GM11168 (cell line): ENCODE measurements around the gene TTC28.
"Not testable (repeated sequence)": the region's sequence is repeated elsewhere in the genome, so short reads cannot be mapped to it uniquely, and the experiment has no call there.

ENCODE experiments used
- in situ Hi-C: fragments of 300-500 bp; cut with MboI; formaldehyde crosslinking; loops from one replicate; pipeline ENCODE4 v1.12.0; 2022; ENCODE audit warnings: low sequenced_read_pairs; ENCODE audit not compliant: unreplicated experiment

TTC28 gene

DNA sequence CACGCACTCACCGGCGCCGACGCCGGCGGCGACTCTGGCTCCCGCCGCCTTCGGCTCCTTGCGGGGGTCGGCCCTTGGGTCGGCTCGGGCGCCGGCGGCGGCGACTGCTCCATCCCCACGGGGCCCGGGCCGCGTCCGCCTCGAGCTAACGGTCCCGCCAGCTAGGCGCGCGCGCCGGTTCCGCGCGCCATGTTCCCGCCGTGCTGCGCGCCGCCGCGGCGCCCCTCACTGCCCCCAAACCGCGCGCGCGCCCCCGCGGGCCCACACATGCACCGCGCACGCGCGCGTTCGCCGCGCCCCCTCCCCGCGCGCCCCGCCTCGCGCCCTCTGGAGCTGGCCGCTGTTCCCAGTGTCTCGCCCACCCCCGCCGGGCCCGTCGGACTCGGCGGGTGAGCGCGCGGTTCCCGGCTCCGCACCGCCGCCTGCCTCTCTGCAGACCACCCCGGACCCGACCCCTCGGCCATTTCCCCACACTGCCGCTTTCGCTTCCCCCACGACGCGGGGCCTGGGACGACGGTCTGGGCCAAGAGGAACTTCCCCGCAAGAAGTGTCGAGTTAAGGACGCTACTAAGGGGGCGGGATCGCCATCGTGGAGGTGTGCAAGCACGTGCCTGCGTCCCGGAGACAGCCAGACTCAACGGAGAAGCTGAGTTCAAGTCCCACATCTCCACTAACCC lies at the start of gene TTC28:
Gene TTC28 (minus strand): TSS at position 230 of the 677 bp plus-strand sequence. CDS start 117 bp downstream, at position 113.
- in situ Hi-C loops: not testable (repeated sequence)

DNA sequence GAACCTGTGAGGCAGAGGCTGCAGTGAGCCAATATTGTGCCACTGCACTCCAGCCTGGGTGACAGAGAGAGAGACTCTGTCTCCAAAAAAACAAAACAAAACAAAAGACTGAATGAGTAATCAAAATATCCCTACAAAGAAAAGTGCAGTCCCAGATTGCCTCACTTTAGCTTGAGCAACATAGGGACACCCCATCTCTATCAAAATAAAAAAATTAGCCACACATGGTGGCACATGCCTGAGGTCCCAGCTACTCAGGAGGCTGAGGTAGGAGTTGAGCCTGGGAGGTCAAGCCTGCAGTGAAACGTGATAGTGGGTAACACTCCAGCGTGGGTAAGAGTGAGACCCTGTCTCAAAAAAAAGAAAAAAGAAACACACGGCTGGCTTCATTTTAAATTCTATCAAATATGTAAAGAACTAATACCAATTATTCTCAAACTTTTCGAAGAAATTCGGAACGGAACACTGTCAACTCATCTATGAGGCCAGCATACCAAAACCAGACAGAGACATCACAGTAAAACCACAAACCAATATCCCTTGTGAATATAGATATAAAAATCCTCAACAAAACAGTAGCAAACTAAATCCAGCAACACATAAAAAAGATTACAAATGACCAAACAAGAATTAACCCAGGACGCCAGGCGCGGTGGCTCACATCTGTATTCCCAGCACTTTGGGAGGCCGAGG lies 49.1 kb upstream of the TTC28 start:
- in situ Hi-C loops: no loop called here

DNA sequence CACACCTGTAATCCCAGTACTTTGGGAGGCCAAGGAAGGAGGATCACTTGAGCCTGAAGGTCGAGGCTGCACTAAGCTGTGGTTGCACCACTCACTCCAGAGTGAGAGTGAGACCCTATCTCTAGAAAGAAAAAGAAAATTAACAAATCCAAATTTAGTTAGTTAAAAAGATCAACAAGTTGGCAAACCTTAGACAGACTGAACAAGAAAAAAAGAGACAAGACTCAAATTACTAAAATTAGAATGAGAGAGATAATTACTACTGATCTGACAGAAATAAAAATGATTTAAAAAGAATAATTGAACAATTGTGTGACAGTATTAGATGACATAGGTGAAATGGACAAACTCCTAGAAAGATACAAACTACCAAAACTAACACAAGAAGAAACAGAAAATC lies 48.4 kb upstream of the TTC28 start:
- in situ Hi-C loops: no loop called here

DNA sequence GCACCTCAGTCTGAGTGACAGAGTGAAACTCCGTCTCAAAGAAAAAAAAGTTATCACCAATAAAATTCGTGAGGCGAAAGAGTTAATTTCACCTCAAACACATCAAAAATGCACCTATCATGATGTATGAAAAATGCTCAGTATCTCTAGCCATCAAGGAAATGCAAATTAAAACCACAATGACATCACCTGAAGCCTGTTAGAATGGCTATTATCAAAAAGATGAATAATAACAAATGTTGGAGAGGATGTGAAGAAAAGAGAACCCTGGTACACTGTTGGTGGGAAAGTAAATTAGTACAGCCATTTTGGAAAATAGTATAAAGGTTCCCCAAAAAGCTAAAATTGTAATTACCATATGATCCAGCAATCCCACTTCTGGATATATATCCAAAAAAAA lies 38.4 kb upstream of the TTC28 start:
- in situ Hi-C loops: no loop called here

DNA sequence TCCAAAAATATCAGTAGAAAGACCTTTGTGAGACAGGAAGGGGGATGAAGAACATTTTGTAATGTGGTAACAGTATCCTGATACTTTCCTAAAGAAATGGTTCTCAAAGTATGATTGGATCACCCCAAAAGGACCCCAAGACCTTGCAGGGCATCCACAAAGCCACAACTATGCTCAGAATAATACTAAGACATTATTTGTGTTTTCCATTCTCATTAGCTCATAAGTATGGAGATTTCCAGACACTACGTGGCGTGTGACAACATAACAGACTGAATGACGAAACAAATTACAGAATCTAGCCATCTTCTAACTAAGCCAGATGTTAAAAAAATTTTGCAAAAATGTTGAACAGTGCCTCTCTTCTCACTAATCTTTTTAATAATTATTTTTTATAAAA lies 37.0 kb upstream of the TTC28 start:
- in situ Hi-C loops: no loop called here

DNA sequence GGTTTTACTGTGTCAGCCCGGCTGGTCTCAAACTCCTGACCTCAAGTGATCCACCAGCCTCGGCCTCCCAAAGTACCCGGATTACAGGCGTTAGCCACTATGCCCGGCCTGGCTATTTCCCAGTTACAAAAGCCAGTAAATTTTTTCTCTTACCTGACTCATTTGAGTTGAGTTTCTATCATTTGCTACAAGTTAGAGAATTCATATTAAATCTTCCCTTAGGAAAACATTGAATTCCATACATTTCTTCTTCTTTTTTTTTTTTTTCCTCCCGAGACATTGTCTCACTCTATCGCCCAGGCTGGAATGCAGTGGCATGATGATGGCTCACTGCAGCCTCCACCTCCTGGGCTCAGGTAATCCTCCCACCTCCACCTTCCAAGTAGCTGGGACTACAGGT lies 36.0 kb upstream of the TTC28 start:
- in situ Hi-C loops: no loop called here

DNA sequence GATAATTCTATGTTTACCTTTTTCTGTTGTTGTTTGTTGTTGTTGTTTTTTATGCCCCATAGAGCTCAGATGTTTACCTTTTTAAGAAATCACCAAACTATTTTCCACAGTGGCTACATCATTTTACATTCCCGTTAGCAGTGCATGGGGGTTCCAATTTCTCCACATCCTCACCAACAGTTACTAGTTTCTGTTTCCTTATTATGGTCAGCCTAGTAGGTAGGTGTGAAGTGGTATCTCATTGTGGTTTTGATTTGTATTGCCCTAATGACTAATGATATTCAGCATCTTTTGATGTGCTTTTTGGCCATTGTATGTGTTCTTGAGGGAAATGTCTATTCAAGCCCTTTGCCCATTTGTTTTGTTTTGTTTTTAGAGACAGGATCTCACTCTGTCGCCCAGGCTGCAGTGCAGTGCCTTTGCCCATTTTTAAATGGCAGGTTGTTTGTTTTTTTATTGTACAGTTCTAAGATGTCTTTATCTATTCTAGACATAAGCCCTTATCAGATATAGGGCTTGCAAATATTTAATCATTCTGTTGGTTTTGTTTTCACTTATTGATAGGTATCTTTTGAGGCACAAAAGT lies 34.5 kb upstream of the TTC28 start:
- in situ Hi-C loops: no loop called here

DNA sequence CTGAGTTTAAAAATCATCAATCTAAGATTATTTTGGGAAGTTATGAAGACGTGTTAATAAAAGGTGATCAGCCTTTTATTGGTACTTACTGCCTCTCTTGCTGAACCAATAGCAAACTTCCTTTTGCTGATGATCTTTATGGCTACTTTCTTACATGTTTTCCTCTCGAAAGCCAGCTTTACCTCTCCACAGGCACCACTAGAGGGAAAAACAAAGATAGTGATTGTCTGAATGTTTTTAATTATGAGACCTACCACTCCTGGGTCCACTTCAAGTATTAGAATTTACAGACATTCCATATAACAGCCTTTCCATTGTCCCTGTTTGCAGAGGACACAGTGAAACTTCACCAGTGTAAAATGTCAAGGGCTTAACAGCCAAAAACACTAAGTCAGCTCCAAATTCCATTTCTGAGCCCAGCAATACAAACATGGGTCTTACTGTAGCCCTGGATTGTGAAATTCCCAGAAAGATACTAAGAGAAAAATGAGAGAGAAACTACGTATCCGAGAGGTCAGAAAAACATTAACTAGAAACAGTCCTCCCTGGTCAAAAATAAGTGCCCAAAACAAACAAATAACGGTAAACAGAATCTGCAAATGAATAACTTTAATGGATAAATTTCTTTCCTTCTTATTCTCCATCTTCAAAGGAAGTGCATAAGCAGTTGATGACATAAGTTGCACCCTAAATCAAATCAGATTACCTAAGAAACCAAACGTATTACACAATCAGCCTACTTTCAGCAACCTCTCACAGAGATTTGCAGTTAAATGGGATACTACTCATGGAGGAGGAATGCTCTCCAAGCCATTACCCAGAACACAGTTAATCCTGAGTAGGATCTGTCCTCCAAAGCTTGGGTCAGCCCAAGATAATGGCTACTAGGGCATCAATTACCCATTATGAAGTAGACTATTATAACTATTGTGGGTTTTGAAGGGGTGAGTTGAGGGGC lies 32.5 kb upstream of the TTC28 start:
- in situ Hi-C loops: no loop called here

DNA sequence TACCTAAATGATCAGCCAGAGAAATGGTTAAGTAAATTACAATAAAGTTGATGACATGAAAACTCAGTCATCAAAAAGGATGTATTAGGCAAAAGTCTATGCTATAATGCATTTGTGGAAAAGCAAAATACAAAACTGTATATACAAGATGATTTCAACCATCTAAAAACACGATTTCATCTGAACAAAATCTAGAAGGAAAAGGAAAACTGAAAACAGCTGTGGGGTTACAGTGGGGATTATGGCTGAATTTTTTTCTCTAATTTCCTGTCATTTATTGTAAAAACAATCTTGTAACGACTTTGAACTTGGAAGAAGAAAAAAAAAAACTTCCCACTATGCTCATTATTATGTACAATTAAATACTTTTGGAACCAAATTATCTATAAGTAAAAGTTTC lies 31.7 kb upstream of the TTC28 start:
- in situ Hi-C loops: no loop called here

DNA sequence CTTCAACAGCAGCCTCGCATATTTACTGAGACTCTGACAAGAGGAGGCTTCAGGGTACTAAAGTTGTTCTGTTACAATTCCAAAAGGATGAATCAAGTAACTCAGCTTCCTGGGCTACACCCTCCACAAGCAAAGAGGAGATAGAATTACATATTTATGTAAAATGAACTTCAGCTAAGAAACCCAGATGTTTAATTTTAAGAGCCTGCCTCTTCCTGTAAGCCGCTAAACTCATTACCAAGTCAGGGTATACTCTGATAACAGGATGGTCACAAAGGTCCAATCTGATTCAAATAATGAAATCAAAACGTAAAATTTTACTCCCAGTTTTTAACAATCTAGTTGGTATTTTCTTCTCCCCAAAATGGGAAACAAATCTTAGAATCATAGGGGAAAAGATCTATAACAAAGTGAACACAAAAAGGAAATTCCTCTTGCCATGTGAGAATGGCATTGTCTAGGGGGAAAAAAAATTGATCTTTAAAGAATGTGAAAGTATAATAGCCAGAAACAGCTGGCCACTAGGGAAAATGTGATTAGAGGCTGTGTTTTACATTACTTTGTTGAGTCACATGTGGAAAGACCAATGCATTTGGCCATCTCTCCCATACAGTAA lies 31.0 kb upstream of the TTC28 start:
- in situ Hi-C loops: no loop called here

DNA sequence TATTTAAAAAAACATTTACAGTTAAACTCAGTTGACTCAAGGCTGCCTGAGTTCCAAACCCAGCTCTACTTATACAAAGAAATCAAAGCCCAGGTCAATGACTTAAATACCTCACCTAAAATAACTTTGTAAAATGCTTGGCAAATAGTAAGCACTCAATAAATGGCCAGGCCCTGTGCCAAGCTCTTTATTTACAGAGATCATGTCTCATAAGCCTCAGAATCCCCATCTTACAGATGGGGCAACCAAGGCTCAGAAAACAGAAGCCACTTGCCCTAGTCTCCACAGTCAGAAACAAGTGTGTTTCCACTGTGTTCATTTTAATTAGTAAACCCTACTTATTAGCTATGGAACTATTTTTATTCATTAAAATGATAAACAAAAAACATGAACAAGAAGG lies 30.5 kb upstream of the TTC28 start:
- in situ Hi-C loops: no loop called here

DNA sequence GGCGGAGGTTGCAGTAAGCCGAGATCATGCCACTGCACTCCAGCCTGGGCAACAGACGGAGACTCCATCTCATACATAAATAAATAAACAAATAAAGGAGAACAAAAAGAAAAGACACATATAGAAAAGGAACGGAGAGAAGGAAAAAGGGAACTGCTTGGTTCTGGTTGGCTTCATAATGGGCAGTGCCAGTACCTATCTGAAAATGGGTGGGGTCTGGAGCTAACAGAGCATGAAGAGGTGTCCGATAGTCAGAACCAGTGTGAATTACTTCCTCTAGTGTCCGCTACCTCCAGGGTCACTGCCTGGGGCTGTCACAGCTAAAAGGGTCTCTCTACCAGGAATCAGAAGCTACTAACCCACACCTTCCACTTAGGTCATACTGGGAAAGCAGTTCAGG lies 27.2 kb upstream of the TTC28 start:
- in situ Hi-C loops: no loop called here

DNA sequence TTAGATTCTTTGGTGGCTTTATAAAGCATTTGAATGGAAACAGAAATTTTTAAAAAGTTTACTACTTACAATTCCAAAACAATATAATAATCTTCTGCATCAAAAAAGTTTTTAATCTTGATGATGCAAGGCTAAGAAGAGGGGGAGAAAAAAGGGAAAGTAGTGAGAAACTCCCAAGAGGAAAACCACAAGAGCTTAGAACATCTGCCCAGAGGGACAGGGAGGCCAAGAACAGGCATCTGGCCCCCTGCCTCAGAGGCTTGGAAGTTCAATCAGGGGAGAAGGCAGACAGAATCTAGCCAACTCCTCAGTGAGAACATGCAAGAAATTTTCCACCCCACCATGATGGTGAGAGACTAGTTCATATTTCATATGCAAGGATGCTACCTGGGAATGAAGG lies 23.8 kb upstream of the TTC28 start:
- in situ Hi-C loops: no loop called here

DNA sequence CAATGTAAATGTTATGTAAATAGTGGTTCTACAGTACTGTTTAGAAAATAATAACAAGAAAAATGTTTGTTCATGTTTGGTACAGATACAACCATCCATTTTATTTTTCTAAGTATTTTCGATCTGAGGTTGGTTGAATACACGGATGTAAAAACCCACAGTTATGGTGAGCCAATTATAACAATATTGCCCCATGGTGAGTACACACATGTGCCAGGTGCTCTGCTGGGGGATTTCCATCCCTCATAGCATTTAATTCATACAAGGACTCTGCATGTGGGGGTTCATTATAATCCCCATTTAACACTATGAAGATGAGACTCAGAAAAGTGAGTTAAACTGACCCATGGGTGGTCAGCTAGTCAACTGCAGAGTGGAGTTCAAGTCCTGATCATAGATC lies 23.3 kb upstream of the TTC28 start:
- in situ Hi-C loops: no loop called here

DNA sequence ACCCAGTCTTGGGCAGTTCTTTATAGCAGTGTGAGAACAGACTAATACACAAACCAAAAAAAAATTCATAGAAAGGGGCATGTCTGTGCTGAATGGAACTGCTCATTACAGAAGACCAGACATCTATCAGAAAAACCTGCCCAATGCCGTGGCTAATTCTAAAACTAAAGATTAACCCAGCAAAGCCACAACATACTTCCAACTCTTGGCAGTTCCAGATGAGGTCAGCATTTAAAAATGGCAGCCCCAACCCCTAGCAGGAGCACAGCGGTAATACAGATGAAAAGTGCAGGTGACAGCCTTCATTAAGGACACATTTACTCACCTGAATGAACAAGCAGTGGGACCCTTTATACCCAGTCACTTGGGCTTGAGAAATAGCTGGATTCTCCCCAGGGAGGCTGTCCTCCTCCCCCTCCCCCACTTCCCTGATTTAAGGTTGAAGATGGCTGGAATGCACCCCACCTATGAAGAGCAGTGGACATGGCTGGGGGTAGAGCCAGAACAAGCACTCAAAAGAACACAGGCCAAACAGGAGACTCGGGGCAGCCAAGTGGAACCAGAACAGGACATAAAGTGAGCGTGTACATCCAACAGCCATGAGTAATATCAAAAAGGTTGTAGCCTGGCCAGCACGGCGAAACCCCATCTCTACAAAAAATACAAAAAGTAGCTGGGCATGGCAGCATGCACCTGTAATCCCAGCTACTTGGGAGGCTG lies 13.6 kb upstream of the TTC28 start:
- in situ Hi-C loops: not testable (repeated sequence)

DNA sequence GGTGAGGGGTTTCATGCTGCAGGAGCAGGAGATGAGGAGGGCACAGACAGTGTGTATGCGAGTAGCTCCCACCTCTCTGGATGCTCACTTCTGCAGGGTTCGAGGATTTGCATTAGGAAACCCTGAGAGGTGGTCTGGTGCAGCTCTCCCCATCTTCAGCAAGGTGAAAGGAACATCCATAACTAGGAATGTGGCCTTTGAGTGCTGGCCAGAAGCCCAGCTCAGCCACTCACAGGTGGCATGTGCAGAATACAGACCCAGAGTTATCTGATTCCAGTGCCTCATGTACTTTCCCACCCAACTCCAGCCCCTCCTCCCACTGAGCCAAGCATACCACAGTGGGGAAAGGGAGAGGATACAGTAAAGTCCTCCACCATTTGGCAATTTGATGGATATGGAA lies 10.2 kb upstream of the TTC28 start:
- in situ Hi-C loops: not testable (repeated sequence)

DNA sequence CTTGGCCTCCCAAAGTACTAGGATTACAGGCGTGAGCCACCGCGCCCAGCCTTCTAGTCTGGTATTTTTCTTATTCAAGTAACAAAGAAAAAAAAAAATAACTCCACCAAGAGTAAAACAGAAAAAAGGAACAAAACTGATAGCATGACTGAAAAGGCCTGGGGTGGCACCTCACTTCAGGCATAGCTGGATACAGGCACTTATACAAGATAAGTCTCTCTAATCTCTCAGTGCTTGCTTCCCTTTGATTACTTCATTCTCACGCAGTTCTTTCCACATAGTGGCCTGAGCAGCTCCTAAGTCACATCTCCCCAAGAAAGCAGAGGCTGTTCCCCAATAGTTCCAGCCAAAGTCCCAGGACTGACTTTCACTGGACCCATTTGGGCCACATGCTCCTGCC lies 3.3 kb upstream of the TTC28 start:
- in situ Hi-C loops: not testable (repeated sequence)

DNA sequence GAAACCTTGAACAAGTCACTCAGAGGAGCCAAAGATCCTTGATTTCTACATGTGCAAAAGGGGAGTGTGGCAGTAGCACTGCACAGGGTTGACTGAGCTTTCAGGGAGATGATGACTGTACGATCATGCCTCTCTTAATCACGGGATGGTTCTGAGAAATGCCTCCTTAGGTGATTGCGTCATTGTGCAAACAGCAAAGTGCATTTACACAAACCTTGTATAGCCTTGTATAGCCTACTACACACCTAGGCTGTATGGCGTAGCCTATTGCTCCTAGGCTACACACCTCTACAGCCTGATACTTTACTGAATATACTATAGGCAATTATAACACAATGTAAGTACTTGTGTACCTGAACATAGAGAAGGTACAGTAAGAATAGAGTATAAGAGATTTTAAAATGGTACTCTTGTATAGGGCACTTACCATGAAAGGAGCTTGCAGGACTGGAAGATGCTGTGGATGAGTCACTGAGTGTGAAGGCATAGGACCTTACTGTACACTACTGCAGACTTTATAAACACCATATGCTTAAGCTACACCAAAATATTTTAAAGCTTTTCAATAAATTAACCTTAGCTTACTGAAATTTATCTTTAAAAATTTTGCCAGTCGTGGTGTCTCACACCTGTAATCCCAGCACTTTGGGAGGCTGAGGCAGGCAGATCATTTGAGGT lies 1.3 kb upstream of the TTC28 start:
- in situ Hi-C loops: not testable (repeated sequence)
